Endothelial cell (in vitro differentiated cells): ENCODE results near the gene SERGEF. TPM values are rescaled to one million over a fixed set of nuclear protein-coding genes. Genes with fewer than 3 reads are reported as not detected.

Experiments
- DNase-seq: peaks from one replicate; pipeline ENCODE4 v3.0.0; 2021; ENCODE audit warnings: low spot score
- H3K27ac Mint-ChIP-seq: one replicate; pipeline ENCODE4 v1.8.0; 2021; ENCODE audit warnings: mixed read lengths, inconsistent platforms; ENCODE audit not compliant: unreplicated experiment
- H3K27me3 Mint-ChIP-seq: one replicate; pipeline ENCODE4 v1.8.0; 2021; ENCODE audit warnings: mild to moderate bottlenecking, moderate library complexity, mixed read lengths, inconsistent platforms; ENCODE audit not compliant: unreplicated experiment
- H3K36me3 Mint-ChIP-seq: one replicate; pipeline ENCODE4 v1.8.0; 2021; ENCODE audit warnings: mild to moderate bottlenecking, low read depth, mixed read lengths, inconsistent platforms; ENCODE audit not compliant: unreplicated experiment
- H3K4me1 Mint-ChIP-seq: one replicate; pipeline ENCODE4 v1.8.0; 2021; ENCODE audit warnings: mild to moderate bottlenecking, mixed read lengths, inconsistent platforms; ENCODE audit not compliant: unreplicated experiment
- H3K4me3 Mint-ChIP-seq: one replicate; pipeline ENCODE4 v1.8.0; 2021; ENCODE audit warnings: mild to moderate bottlenecking, mixed read lengths, inconsistent platforms; ENCODE audit not compliant: unreplicated experiment
- H3K9me3 Mint-ChIP-seq: one replicate; pipeline ENCODE4 v1.8.0; 2021; ENCODE audit warnings: mixed read lengths, inconsistent platforms; ENCODE audit not compliant: unreplicated experiment
- CTCF ChIP-seq: fragments of 200-600 bp; sonication (generic); IDR thresholded peaks from one replicate; pipeline ENCODE4 v1.5.0; 2021; ENCODE audit warnings: antibody characterized with exemption; ENCODE audit not compliant: unreplicated experiment
- total RNA-seq: library from RNA; stranded (reverse); fragmentation: NEBNext Ultra II Directional; extraction: Animal tissue kit (Norgen Biotek cat#: 25700); gene quantifications from one replicate; pipeline ENCODE4 v1.2.1, GENCODE V29; 2021; ENCODE audit not compliant: unreplicated experiment

SERGEF gene
- total RNA-seq, 1 donor from 2014 or later, result 19.1 TPM

DNA sequence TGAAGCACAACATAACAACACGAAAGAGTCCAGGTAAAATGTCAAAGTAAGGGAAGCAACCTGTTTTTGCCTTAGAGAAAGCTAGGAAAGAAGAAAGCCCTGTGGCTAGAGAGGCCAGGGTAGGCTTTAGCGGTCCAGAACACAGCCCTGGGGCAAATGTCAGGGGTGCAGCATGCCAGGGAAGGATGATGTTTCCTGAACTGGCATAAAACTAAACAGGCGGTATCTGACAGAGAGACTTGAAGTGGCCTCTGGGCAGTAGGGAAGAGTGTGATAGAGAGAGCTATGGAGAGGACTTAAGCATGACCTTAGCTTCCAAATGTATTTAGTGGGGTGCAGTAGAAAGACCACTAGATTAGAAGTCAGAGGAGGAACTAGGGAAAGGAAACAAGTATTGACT, 174.7 kb downstream of the SERGEF start:
- Mint-ChIP-seq H3K27ac (no peak overlapping the region), H3K4me1 (no peaks in the 10 kb centered on the region), H3K4me3 (no peak overlapping the region), H3K27me3 (peaks cover 1% of the 10 kb centered on the region), H3K9me3 (no peaks in the 10 kb centered on the region), H3K36me3 (no peaks in the 10 kb centered on the region)
- no peak for DNase-seq
- no peak for TF ChIP-seq CTCF

DNA sequence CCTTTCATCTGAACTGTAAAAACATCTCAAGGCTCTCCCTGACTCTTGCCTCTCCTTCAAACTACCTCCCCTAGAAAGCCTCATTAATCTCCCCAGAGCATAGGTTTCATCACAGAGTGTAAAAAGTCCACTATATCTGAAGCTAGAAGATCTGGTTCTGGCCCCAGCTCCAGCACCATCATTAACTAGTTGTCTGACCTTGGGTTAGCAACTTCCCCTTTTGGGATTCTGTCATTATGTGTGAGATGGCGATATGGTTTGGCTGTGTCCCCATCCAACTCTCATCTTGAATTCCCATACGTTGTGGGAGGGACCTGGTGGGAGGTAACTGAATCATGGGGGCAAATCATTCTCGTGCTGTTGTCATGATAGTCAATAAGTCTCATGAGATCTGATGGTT, 181.0 kb downstream of the SERGEF start:
- no peak for DNase-seq
- Mint-ChIP-seq H3K4me3 (no peak overlapping the region), H3K9me3 (no peaks in the 10 kb centered on the region), H3K27me3 (peaks cover under 1% of the 10 kb centered on the region), H3K27ac (no peak overlapping the region), H3K36me3 (no peaks in the 10 kb centered on the region), H3K4me1 (no peaks in the 10 kb centered on the region)
- no peak for TF ChIP-seq CTCF

DNA sequence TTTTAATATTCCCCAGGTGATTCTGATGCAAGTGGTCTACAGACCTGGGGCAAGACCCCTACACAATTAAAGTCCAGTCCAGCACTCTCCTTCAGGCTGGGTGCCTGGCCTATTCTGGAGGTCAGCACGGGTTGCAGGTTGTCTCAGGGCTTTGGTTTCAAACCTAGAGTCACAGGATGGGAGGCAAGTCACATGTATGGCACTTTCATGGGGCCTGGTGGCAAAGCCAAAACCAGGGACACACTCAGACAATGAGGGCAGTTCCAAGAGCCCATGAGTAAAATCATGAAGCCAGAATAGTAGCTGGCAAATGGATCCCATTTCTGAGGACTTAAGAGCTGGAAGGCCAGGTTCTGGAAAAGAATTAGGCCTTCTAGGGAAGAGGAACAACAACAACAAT, 181.6 kb downstream of the SERGEF start:
- no peak overlapping the region for H3K4me3 Mint-ChIP-seq
- no peaks in the 10 kb centered on the region for H3K36me3 Mint-ChIP-seq
- H3K4me1 Mint-ChIP-seq, result no peaks in the 10 kb centered on the region
- TF ChIP-seq CTCF, result no peak
- H3K27me3 Mint-ChIP-seq, result no peaks in the 10 kb centered on the region
- DNase-seq, result no peak
- H3K9me3 Mint-ChIP-seq, result no peaks in the 10 kb centered on the region
- no peak overlapping the region for H3K27ac Mint-ChIP-seq

DNA sequence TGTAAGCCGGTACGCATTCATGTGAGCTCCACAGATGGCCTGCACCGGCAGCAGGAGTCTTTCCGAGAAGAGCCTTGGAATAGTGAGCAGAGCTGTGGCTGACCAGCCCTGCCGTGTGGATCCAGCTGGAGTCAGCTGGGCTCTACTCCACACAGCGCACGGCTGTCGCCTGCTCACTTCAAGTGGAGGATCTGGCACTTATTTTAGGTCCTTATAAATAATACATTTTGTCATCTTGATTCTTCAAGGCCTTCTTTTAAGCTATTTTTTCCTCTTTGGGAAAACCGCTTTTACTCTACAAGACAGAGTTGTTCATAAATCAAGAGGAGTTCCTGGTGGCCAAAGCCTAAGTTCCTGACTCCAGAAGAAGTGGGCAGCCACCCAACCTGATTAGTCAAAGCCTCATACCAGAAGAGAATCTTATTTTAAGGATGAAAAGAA, 184.5 kb downstream of the SERGEF start:
- DNase-seq, result no peak
- Mint-ChIP-seq H3K4me3 (no peak overlapping the region), H3K27me3 (no peaks in the 10 kb centered on the region), H3K4me1 (no peaks in the 10 kb centered on the region), H3K27ac (no peak overlapping the region), H3K9me3 (no peaks in the 10 kb centered on the region), H3K36me3 (no peaks in the 10 kb centered on the region)
- no peak for TF ChIP-seq CTCF

GRCh38 chr11:17827006-17827405, 185.8 kb downstream of the SERGEF start:
- no peak for DNase-seq
- Mint-ChIP-seq H3K4me1 (no peaks in the 10 kb centered on the region), H3K4me3 (no peak overlapping the region), H3K27me3 (no peaks in the 10 kb centered on the region), H3K9me3 (no peaks in the 10 kb centered on the region), H3K27ac (no peak overlapping the region), H3K36me3 (no peaks in the 10 kb centered on the region)
- TF ChIP-seq CTCF, result no peak
